ENCODE results near the gene SLC35D2.

Gene SLC35D2

GRCh38 chr9:96383165-96383942, at the start of gene SLC35D2:
SLC35D2 (minus strand) TSS chr9:96383711; CDS start chr9:96383634, 77 bp downstream.
- H3K36me3 Mint-ChIP-seq (ENCODE audit: low read depth): peaks cover 25% of the 10 kb centered on the region
- peak; percentile 50 for ATAC-seq
- H3K4me1 Mint-ChIP-seq: peaks cover 21% of the 10 kb centered on the region

GRCh38 chr9:96430377-96430776, 46.9 kb upstream of the SLC35D2 start:
- ATAC-seq: no peak
- Mint-ChIP-seq H3K27ac (no peak overlapping the region), H3K36me3 (ENCODE audit: low read depth) (no peaks in the 10 kb centered on the region), H3K4me3 (no peak overlapping the region), H3K9me3 (no peaks in the 10 kb centered on the region), H3K4me1 (peaks cover 8% of the 10 kb centered on the region), H3K27me3 (no peaks in the 10 kb centered on the region)
- no peak for DNase-seq

More at GRCh38 chr9:96383165-96383942, at the start of gene SLC35D2:
- H3K27me3 Mint-ChIP-seq: no peaks in the 10 kb centered on the region
- peak within 1 kb of the TSS; percentile 79 for H3K27ac Mint-ChIP-seq
- H3K4me3 Mint-ChIP-seq: peak within 1 kb of the TSS; percentile 77
- DNase-seq: peak; percentile 20
- no peaks in the 10 kb centered on the region for H3K9me3 Mint-ChIP-seq

GRCh38 chr9:96429732-96430131, 46.2 kb upstream of the SLC35D2 start:
- no peak overlapping the region for H3K4me3 Mint-ChIP-seq
- no peak for DNase-seq
- no peaks in the 10 kb centered on the region for H3K36me3 Mint-ChIP-seq (ENCODE audit: low read depth)
- H3K9me3 Mint-ChIP-seq: no peaks in the 10 kb centered on the region
- peaks cover 9% of the 10 kb centered on the region for H3K4me1 Mint-ChIP-seq
- ATAC-seq: no peak
- H3K27me3 Mint-ChIP-seq: no peaks in the 10 kb centered on the region
- no peak overlapping the region for H3K27ac Mint-ChIP-seq

GRCh38 chr9:96425500-96426169, 42.1 kb upstream of the SLC35D2 start:
- Mint-ChIP-seq H3K4me3 (no peak overlapping the region), H3K4me1 (peaks cover 16% of the 10 kb centered on the region), H3K9me3 (no peaks in the 10 kb centered on the region), H3K27ac (no peak overlapping the region), H3K36me3 (ENCODE audit: low read depth) (no peaks in the 10 kb centered on the region), H3K27me3 (no peaks in the 10 kb centered on the region)
- ATAC-seq (no peak), DNase-seq (no peak)

- DNase-seq: no peak
- H3K4me1 Mint-ChIP-seq: peaks cover 30% of the 10 kb centered on the region
- H3K9me3 Mint-ChIP-seq: no peaks in the 10 kb centered on the region
- no peaks in the 10 kb centered on the region for H3K36me3 Mint-ChIP-seq (ENCODE audit: low read depth)
- ATAC-seq: no peak
- H3K4me3 Mint-ChIP-seq: no peak overlapping the region
- no peaks in the 10 kb centered on the region for H3K27me3 Mint-ChIP-seq
- no peak overlapping the region for H3K27ac Mint-ChIP-seq
Observed at GRCh38 chr9:96423985-96424336, 40.5 kb upstream of the SLC35D2 start.

- peaks cover 30% of the 10 kb centered on the region for H3K4me1 Mint-ChIP-seq
- no peak overlapping the region for H3K4me3 Mint-ChIP-seq
- no peaks in the 10 kb centered on the region for H3K27me3 Mint-ChIP-seq
- no peak for DNase-seq
- no peaks in the 10 kb centered on the region for H3K9me3 Mint-ChIP-seq
- H3K27ac Mint-ChIP-seq: no peak overlapping the region
- no peaks in the 10 kb centered on the region for H3K36me3 Mint-ChIP-seq (ENCODE audit: low read depth)
- no peak for ATAC-seq
Observed at GRCh38 chr9:96423322-96423984, 39.9 kb upstream of the SLC35D2 start.

- Mint-ChIP-seq H3K9me3 (no peaks in the 10 kb centered on the region), H3K4me3 (peak overlapping the region; percentile 84), H3K36me3 (ENCODE audit: low read depth) (peaks cover 11% of the 10 kb centered on the region), H3K27ac (peak overlapping the region; percentile 80), H3K27me3 (no peaks in the 10 kb centered on the region), H3K4me1 (peaks cover 36% of the 10 kb centered on the region)
- ATAC-seq (no peak), DNase-seq (no peak)
Observed at GRCh38 chr9:96420468-96421219, 37.1 kb upstream of the SLC35D2 start.

GRCh38 chr9:96419691-96419969, 36.1 kb upstream of the SLC35D2 start:
- no peak for ATAC-seq
- Mint-ChIP-seq H3K27me3 (no peaks in the 10 kb centered on the region), H3K36me3 (ENCODE audit: low read depth) (peaks cover 11% of the 10 kb centered on the region), H3K4me1 (peaks cover 35% of the 10 kb centered on the region), H3K27ac (peak overlapping the region; percentile 80), H3K9me3 (no peaks in the 10 kb centered on the region), H3K4me3 (peak overlapping the region; percentile 84)
- no peak for DNase-seq

- H3K9me3 Mint-ChIP-seq: no peaks in the 10 kb centered on the region
- peak overlapping the region; percentile 86 for H3K27ac Mint-ChIP-seq
- ATAC-seq (peak; percentile 50), DNase-seq (peak; percentile 73)
- peaks cover 40% of the 10 kb centered on the region for H3K4me1 Mint-ChIP-seq
- peak overlapping the region; percentile 84 for H3K4me3 Mint-ChIP-seq
- H3K36me3 Mint-ChIP-seq (ENCODE audit: low read depth): peaks cover 11% of the 10 kb centered on the region
- no peaks in the 10 kb centered on the region for H3K27me3 Mint-ChIP-seq
Observed at GRCh38 chr9:96418920-96419690, 35.6 kb upstream of the SLC35D2 start.

- Mint-ChIP-seq H3K27me3 (no peaks in the 10 kb centered on the region), H3K36me3 (ENCODE audit: low read depth) (peaks cover 16% of the 10 kb centered on the region), H3K27ac (peak within 1 kb of the TSS; percentile 93), H3K4me1 (peaks cover 49% of the 10 kb centered on the region), H3K4me3 (peak within 1 kb of the TSS; percentile 96), H3K9me3 (no peaks in the 10 kb centered on the region)
- DNase-seq (peak; percentile 94), ATAC-seq (peak; percentile 85)
Observed at GRCh38 chr9:96418083-96418919, 34.8 kb upstream of the SLC35D2 start, which contains the start of gene ZNF367. ZNF367 (minus strand) TSS chr9:96418370; CDS start chr9:96418032, 338 bp downstream.

GRCh38 chr9:96417661-96418082, 34.2 kb upstream of the SLC35D2 start:
- no peak for ATAC-seq
- Mint-ChIP-seq H3K27ac (peak overlapping the region; percentile 93), H3K4me1 (peaks cover 53% of the 10 kb centered on the region)

GRCh38 chr9:96417051-96417586, 33.6 kb upstream of the SLC35D2 start:
- Mint-ChIP-seq H3K27me3 (no peaks in the 10 kb centered on the region), H3K36me3 (ENCODE audit: low read depth) (peaks cover 16% of the 10 kb centered on the region), H3K4me3 (peak overlapping the region; percentile 96), H3K9me3 (no peaks in the 10 kb centered on the region), H3K4me1 (peaks cover 55% of the 10 kb centered on the region), H3K27ac (peak overlapping the region; percentile 86)
- ATAC-seq (peak; percentile 3), DNase-seq (peak; percentile 93)

More at GRCh38 chr9:96417661-96418082, 34.2 kb upstream of the SLC35D2 start:
- peak overlapping the region; percentile 83 for H3K4me3 Mint-ChIP-seq
- DNase-seq: no peak
- peaks cover 16% of the 10 kb centered on the region for H3K36me3 Mint-ChIP-seq (ENCODE audit: low read depth)
- no peaks in the 10 kb centered on the region for H3K9me3 Mint-ChIP-seq
- no peaks in the 10 kb centered on the region for H3K27me3 Mint-ChIP-seq
